Activated gamma-delta T cell treated with Interleukin-2 at 50 U/mL for 16 hours (primary cell): ENCODE data around the gene MTUS2.

ENCODE experiments used
- DNase-seq: peaks from one replicate; pipeline ENCODE4 v3.0.0-alpha.2; 2020

Gene MTUS2

DNA sequence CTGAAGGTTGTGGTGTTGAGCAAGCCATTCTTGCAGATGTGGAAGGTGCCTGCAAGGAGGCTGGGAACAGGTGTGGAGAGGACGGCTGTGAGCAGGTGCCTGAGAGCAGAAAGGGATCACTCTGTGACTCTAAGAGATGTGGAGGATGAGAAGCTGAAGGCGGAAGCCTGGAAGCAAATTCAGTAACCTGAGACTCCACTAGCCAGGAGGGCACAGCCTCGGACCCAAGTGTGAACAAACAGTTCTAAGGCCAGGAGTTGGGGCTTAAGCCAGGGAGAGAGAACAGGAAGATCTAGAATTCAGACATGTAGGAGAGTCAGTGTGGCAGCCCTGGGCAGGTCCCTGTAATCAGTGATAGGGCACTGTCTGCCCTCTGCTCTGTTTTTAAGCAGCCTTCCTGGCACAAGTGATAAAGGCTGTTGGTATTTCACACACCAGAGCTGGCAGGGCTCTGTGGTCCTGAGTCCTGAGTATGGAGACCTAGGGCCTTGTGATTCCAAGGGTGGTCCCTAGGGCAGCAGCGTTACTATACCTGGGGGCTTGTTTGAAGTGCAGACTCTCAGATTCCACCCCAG is 644.1 kb downstream of the MTUS2 start:
- no peak for DNase-seq

DNA sequence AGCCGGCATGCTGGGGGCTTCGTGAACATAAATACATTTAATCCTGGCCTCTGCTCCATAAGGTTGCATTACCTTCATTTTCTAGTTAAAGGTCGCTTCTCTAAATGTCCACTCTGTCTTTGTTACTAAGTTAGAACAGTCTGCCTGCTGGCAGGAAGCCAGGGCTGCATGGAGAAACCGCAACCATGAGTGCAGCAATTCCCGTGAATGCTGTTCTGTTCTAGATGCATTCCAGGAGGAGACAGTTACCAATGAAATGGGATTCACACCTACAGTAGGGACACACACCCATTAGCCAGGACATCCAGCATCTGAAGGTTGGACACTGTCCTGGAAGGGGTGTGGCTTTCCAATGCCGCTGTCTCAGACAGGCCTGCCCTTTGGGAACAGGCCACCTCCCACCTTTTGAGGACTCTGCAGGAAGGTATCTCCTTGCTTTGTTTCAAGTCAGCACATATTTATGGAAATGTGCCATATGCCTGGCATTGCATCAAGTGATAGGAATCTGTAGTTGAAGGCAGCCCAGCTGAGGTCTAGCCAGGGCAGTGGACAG is 645.7 kb downstream of the MTUS2 start:
- DNase-seq: no peak

DNA sequence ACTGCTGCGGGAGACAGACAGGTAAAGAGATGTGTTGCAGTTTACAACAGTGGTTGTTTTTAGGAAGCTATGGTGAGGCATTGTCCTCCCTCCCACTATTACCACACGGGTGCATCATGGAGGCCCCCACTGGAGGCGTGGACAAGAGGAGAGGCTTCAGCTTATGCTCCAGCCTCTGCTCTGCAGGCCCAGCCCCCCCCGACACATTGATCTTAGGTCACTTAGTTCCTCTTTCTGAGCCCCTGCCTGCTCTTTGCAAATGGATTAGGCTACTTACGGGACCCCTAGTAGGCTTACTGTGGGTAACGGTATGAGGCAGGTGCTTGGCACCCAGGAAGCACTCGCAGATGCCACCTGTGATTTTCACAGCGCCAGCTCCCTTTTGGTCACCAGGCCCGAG is 651.4 kb downstream of the MTUS2 start:
- no peak for DNase-seq

DNA sequence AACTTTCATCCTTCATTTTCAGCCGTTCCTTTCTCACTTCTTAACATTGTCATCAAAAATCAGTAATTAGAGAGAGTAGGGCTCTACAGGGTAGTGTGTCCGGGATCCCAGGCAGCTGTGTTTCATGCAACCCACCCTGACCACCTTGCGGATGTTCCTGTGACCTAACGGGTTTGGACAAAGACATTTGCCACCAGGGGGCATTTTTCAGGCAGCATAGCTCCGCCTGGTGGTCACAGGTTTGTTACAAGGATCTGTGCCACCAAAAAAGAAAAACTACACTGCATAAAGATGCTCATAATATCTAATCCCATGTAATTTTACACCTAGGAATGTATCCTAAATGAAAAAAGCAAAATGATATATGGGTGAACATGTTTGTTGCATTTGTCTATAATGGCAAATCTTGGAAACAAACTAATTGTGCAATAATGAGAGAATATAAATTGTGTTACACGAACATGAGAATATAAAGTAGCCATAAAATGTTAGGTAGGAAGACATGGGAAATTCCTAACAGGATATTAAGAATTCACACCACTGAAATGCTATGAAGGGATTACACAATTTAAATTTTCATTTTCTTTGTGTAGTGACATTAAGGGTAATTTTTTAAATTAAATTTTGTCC is 652.3 kb downstream of the MTUS2 start:
- peak; percentile 26 for DNase-seq

DNA sequence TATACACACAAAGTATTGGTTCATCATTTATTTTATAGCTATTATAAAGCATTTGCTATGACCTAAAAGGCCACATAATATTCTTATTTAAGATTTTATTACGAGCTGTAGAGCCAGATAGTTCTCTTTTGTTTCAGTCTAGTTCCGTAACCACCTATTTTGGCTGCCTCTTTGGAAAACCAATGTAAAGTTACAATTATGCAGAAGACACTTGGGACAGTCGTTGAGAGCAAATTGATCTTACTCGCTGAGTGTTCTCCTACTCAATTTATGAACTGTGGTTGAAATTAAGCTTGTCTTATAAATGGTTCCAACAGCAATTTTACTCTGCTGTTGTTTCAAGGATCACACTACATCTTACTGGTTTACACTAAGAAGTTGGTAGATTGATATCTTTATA is 653.0 kb downstream of the MTUS2 start:
- no peak for DNase-seq

DNA sequence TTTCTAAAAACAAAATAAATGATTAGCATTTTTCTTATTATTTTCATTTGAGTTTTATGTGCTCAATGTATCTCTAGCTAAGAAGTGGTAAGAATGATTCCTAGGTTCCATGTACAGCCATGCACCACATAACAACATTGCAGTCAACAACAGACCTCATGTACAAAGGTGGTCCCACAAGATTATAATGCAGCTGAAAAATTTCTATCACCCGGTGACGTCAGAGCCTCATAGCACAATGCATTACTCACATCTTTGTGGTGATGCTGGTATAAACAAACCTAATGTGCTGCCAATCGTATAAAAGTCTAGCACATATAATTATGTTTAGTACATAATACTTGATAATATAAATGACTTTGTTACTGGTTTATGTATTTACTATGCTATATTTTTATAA is 654.9 kb downstream of the MTUS2 start:
- DNase-seq: no peak

DNA sequence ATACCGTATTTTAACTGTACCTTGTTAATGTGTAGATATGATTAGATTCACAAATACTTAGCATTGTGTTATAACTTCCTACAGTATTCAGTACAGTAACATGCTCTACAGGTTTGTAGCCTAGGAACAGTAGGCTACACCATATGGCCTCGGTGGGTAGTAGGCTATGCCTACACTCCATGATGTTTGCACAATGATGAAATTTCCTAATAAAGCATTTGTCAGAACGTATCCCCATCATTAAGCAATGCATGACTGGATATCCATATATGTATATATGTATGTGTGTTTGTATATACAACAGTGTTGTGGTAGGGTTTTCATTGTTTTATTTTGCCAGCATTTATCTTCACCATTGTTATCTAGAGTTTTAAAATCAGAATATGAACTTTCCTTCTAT is 655.9 kb downstream of the MTUS2 start:
- no peak for DNase-seq

DNA sequence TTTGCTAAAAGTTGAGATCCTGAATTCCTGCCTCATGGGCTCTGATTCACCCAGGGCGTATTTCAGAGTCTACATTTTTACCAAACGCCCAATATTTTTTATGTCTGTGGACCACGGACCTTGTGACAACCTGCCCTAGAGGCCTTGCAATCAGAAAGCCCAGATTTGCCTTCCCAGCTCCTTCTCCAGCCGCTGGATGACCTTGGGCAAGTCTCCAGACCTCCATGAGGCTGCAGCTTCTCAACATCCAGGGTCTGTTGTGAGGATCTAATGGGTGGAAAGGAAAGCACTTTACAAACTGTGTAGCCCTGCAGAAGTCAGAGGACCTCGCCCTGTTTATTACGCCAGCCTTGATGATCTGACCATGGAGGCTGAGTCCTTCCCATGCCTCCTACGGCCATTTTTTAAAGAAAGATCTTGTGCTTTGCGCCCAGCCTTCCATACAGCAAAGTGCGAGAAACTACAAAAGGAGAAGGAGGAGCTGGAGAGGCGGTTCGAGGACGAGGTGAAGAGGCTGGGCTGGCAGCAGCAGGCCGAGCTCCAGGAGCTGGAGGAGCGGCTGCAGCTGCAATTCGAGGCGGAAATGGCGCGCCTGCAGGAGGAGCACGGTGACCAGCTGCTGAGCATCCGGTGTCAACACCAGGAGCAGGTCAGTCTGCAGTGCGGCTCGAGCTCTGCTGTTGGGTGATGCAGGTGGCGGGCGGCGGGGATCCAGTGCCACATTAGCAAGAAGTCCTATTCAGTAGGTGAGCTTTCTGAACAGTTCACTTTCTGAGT is 659.8 kb downstream of the MTUS2 start:
- no peak for DNase-seq

DNA sequence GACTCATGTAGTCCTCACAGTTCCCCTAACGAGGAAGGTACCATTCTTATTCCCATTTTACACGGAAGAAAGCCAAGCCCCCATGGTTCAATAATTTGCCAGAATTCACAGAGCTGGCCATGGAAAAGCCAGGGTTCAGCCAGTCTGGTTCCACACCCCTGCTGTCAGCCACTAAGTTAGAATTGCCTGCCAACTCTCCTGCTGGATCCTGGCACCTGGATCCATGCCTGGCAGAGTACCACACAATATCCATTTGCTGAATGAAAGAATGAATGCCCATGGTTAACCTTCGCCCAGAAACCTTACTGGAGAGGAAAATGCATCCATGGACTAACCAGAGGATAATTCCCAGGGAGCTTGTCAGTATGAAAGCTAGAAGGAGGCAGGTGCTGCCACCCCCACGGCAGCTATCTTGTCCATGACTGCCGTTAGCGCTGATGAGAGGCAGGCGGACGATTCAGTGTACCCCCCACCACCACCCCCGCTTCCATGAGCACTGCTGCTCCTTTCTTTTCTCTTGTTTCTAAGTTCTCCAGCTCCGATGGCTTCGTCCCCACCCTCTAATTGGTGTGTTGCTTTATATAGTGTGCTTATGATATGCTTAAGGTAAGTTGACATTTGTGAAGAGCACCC is 660.9 kb downstream of the MTUS2 start:
- DNase-seq: no peak

DNA sequence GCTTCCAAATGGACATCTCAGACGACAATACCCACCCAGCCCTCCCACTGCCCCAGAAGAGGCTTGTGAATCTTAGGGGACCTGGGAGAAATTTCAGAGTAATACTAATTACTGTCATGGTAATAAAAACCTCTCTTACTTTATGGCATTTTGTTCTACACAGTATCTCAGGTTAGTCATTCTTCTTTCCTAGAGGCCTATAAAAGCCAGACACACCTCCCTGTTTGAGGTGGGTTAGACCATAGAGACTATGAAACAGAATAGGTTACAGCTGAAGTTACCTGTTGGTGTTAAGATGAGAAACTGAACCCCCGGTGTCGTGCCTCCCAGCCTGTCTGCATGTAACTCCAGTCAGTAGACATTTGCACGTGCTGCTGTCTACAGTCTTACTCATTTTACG is 661.5 kb downstream of the MTUS2 start:
- DNase-seq: no peak

DNA sequence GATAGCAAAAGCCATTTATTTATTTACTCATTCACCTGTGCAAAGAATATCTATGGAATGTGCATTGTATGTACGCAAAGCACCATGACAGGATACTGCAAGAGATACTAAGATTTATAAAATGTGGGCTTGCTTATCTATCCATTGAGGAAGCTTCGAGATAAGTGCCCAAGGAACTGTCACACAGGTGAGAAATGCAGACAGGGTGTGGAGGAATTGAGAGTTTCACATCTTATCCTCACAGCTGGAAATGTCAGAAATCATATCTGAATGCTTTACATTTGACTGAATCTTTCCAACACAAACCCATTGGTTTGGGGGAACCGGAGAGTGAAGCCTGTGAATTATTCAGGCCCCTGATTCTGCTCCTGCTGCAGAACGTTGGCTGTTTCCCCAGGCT is 662.4 kb downstream of the MTUS2 start:
- no peak for DNase-seq

DNA sequence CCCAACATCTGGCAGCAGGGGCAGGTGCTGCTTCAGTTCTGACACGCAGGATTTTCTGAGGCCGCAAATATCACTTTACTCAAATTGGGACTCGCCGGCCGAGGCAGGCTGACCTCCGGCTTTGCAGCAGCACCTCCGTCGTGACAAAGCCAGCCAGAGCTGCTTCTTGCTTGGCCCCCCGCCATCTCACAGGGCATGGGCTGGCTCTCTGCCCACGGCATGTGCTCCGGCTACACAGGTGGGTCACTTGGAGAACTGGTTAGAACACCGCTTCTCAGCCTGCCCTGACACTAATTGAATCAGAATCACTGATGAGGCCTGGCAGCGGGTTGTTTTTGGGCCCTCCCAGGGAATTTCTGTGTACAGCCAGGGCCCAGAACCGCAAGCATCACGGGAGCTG is 663.1 kb downstream of the MTUS2 start:
- no peak for DNase-seq

DNA sequence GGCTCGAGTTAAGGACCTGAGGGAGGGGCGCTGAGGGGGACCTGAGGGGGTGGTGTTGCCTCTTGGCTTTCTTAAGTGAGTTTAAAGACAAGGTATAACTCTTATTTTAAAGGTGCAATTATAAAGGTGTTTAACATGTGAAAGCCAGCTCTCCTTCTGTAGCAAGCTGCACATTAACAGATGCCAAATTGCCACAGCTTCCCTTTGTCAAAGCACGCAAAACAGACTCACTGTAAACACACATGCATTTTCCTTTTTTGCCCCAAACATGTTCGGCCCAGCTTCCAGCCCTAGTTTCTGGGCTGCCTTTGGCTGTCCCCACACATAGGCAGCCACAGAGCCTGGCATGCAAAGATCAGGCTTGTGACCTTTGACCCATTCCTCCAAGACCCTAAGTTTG is 663.5 kb downstream of the MTUS2 start:
- no peak for DNase-seq

DNA sequence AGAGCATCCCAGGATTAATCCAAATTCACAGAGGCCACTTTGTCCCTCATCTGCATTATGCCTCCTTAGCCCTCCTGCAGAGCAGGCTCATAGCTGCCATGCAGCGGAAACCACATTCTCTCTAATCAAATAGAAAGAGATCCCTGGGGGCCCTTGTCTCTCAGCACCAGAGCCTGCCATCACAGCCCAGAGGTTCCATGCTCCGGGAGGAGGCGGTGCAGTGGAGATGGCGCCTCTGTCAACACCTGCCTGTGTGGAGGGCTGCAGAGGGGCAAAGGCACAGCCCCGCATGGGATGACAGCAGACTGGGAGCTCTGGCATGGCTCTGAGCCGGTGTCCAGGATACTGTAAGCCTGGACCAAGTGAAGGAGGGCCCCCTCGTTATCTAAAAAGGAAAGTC is 664.1 kb downstream of the MTUS2 start:
- DNase-seq: no peak

DNA sequence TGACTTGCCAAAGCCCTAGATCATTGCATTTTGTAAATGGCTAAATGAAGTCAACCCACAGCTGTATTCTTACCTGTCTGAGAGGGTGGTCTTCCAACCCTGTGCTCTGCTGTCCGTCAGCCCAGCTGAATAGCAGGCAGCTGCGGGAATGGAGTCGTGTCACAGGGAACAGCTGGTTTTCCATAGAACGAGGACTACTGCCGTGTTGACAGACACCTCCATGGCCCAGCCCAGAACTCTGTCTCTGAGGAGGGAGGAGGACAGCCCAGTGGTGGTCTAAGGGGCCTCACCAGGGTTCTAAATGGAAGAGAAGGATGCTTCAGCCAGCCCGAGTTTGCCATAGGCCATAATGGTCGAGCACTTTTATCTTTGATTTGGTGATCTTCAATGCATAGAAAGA is 664.7 kb downstream of the MTUS2 start:
- no peak for DNase-seq

DNA sequence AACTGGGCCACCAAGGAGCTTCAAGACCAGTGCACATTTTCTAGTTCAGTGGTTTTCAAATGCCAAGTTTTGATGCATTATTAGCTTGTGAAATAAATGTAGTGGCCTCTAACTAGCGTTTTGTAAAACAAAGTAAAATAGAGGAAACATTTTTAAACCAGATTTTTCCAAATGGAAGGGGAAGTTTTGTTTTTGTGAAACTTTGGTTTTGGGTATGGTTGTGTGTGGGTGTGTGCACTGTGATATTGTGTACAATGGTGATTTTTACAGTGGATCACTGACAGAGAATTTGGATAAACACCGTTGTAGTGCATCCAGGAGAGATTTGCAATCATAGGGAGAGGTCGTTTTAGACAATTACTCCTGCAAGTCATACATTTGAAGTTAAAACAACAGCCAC is 666.4 kb downstream of the MTUS2 start:
- no peak for DNase-seq

DNA sequence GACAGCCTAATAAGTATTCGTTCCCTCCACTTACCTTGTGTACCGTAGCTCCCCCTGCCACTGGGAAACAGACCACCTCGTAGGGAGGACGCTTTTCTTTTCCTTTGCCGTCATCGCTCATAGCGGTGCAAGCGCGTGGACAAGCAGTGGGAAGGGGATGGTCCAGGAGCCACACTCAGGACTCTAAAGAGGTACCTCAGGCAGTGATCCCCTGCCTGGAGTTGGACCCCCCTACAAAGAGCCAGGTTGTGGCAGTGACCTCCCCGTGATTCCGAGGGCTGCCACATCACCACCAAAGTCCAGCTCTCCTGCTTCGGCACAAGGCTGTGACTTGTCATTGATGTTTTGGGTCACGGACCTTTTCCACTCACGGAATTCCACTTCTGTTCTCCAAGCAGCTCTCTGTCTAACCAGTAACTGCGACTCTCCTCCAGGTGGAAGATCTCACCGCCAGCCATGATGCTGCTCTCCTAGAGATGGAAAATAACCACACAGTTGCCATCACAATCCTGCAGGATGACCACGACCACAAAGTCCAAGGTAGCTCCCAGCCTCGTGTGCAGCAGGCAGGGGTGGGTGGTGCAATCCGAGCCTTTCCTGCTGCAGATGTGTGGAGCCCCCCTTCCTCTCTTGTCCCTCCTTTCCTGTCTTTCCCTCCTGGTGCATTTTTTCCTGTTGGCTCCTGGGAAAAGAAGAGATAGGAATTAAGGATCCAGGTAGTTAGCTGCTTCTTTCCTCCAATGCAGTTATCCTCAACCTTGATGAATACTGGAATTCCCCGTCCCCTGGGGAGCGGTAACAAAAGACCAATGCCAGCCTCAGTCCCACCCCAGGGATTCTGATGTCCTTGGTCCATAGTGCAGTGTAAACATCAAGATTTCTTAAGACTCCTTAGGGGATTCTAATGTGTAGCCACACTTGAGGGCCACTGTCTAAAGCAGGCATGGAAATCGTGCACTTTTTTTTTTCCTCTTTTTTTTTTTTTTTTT is 667.6 kb downstream of the MTUS2 start:
- no peak for DNase-seq

DNA sequence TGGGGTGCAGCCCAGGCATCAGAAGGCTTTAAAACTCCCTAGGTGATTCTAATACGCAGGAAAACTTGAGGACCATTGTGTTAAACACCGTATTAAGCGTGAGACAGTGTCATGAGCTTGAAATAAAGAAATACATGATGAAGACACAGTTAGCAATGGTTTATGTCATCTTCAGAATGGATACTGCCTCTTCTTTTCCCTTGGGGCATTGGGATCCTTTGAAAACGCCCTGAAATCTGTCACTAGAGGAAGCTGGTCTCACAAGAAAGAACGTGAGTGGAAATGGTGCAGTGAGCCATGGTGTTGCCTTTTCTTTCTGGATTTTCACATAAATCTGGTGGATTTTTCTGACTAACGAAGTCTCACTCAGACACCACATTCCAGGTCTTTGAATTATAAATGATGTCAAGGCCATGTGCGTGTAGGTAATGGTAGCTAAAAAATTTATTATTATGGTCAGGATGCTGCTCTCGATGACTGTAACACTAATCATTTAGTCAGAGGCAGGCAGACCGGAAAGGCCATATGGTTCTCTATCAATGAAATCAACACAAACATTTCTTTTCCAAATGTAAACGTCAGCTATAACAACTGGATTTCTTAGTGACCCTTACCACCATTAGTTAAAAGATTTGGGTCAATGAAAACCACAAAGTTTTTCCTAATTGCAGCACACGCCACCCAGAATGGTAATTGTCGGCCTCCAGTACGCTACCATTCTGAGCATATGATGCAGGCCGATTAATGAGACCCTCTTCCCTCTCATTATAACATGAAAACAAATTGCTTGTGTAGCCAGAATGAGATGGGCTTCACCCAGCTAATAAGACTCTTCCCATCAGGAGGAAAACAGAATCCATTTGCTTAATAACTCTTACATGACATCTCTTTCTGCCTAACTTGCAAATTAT is 669.8 kb downstream of the MTUS2 start:
- no peak for DNase-seq

DNA sequence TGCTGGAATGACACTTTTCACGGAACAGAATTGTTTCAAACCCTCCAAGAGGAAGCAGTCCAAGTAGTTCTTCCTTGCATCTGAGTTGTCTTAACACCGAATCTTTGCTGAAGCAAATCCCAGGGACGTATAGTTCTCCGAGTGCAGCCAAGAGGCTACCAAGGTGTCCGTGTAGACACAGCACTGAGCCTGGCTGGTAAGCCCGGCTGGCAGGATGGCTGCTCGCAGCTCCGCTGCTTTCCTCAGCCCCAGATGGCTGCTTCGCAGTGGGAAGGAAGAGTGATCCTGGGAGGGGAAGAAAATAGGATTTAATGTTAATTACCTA is 670.4 kb downstream of the MTUS2 start:
- DNase-seq: no peak

DNA sequence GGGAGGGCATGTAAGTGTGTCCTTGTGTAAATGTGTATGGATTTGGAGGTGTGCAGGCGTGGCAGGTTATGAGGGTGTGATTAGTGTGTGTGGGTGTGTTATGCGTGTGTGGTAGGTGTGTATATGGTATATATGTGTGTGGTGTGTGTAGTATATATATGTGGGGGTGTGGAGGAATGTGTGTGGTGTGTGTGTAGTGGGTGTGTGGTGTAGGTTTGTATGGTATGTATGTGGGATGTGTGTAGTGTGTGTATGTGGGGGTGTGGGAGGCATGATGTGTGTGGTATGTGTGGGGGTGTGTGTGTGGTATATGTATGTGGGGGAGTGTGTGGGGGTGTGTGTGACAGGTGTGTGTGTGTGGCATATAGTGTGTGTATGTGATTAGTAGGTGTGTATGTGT is 671.1 kb downstream of the MTUS2 start:
- DNase-seq: no peak

DNA sequence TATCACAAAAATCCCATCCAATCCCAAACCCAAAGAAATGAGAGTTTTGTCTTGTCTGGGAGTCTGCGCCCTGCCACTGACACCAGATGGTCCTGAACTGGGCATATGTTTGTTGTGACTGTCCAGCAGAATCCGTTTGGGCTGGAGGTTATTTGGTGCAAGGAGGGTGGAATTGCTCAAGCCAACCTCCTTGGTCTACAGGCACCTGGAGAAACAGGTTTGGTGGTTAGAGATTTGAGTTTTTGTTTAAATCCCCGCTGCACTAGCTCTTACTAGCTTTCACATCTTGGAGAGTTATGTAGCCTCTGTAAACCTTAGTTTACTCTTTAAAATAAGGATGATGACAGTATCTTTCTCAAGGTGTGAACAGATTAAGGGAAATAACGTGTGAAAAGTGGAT is 673.7 kb downstream of the MTUS2 start:
- no peak for DNase-seq

DNA sequence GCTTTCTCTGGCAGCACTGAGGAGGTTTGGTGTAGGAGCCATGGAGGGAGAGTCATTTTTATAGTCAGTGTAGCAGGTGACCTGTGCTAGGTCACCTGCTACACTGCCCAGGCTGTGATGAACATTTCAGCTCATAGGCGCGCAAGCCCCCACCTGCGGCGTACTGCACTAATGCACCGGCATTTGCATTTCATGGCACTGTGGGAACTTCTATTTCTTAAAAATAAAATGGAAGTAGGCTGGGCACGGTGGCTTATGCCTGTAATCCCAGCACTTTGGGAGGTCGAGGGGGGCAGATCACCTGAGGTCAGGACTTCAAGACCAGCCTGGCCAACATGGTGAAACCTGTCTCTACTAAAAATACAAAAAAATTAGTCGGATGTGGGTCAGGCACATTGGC is 674.4 kb downstream of the MTUS2 start:
- DNase-seq: no peak
